CD1c-positive myeloid dendritic cell (primary cell): ENCODE measurements around the gene DNAH8.

ENCODE experiments used
- DNase-seq: peaks from one replicate; pipeline ENCODE4 v3.0.0-alpha.2; 2016; ENCODE audit errors: extremely low spot score

Gene DNAH8

DNA sequence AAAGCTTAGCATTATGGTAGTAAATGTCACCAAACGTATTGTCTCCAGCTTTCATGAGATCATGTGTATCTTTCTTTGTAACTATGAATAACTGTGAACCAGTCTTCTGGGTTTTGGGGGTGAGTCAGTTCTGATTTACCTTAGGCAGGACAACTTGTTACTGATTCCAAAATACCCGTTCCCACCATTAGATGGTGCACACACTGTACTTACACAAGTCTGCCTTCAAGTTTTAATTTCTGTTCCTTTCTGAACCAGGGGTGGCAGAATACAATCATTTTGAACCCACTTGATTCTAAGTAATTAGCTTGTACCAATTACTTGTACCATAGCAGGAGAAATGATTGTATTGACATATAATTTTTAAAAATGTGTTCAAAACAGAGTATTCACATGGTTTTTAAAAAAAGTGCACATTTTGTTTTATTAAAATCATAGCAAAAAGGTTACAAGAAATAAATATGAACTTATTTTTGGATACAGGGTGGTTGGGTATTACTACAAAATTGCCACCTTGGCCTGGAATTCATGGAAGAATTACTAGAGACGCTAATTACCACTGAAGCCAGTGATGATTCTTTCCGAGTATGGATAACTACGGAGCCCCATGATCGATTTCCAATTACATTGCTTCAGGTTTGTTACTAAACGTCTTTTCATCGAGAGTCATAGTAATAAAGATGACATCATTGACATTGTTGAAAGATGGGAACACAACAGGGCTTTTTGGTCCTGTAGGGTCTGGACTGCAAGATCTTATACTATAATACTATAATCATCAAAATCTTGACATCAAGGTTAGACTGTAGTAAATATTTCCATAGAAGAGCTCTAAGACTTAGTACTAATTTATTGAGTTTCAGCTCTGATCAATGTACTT, 258.3 kb downstream of the DNAH8 start:
- peak; percentile 40 for DNase-seq

GRCh38 chr6:38974389-38975151, 259.5 kb downstream of the DNAH8 start:
- DNase-seq: no peak

GRCh38 chr6:38975621-38976049, 260.5 kb downstream of the DNAH8 start:
- no peak for DNase-seq

GRCh38 chr6:38976051-38976450, 260.9 kb downstream of the DNAH8 start:
- DNase-seq: no peak

DNA sequence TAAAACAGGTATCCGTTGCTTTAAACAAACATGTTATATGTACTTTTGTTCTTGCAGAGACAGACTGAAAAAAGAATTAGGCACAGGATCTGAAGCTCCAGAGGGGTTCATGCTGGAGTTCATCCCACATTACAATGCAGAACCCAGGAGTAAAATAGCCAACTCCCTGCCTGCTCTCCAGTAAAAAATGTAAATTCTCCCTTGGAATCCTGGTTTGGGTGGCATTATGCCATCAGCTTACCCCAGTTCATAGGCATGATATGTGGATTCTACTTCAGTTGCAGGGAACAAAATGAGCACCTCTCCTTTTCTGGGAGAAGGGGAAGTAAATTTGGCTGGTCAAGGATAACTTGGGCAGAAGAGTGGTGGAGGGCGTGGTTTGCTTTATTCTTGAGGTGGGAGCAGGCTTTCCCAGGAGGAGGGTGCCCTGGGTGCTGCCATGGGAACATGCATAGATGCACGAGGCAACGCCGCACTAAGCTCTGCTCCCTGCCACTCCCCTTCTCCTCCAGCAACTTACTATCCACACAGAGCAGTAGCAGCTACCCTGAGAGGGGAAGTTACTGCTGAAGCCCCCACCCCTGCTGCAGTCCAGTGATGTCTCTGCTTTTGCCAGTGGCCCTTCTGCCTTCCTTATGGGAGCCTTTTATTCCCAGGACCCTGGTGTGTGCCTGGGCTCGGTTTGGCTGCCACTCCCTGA, 261.8 kb downstream of the DNAH8 start:
- DNase-seq: no peak

GRCh38 chr6:38978139-38978704, 263.1 kb downstream of the DNAH8 start:
- no peak for DNase-seq

DNA sequence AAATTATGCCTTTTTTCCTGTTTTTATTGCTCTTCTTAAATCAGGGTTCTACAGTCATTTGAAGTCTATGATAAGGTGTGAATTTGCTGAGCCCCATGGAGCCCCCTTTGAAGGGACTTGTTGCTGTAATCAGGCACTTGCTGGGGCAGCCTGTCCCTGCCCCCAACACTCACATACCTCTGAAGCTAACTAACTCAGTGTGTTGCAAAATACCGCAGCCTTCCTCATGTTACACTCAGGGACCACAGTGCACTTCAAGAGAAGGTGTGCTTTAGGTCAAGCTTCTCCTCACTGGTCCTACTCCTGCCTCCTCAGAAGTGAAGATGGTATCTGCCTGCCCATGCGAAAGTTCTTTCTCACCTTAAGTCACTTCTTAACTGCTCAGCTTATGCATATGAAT, 267.4 kb downstream of the DNAH8 start:
- no peak for DNase-seq

DNA sequence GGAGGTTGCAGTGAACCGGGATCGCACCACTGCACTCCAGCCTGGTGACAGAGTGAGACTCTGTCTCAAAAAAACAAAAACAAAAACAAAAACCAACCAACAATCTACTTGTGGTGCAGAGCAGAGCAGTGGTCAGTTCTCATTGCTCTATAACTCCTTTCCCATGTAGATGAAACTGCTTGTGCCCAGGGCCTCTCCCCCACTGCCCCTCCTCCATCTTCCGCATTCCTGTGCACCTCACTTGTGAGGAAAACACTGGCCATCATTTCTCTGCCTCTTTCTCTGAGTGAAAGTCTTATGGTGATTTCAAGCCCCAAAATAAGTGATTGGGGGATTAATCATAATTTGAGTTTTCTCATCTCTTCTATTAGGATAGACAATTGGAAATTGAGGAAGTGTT, 269.6 kb downstream of the DNAH8 start:
- no peak for DNase-seq

DNA sequence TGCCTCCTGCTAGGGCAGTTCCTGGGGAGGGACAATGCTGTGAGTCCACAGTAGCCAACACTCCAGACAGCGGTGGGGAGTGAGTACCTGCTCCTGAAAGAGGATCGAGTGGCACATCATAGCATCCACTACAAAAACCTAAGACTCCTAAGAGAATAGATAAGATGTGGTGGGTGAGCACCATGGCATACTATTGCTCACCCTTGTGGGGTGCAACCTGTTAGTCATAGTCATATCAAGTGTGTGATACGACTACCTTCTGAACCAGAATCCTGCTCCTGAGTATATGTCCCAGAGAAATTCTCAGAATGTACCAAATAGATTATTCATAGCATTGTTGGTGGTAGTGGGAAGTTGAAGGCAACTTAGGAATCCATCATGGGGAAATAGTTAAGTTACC, 270.7 kb downstream of the DNAH8 start:
- DNase-seq: no peak

DNA sequence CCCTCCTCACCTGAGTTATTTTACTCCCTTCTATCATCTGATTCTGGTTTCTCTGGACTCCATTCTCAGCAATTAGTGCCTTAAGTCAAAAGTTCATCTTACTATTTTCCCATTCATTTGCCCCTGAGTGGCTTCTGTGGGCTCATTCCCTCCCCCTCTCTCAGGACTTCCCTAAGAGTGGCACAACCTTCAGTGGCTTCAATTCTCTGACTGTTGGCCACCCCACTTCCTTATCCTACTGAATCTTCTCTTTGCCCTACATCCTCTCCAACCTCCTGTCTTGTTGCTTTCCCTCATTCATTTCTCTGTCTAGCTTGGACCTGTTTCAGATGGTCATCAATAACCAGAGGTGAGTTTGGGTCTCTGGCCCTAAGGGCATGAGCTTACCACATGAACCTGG, 272.4 kb downstream of the DNAH8 start:
- no peak for DNase-seq

- DNase-seq: no peak
These were observed 273.8 kb downstream of the DNAH8 start for GRCh38 chr6:38988736-38989449.

DNA sequence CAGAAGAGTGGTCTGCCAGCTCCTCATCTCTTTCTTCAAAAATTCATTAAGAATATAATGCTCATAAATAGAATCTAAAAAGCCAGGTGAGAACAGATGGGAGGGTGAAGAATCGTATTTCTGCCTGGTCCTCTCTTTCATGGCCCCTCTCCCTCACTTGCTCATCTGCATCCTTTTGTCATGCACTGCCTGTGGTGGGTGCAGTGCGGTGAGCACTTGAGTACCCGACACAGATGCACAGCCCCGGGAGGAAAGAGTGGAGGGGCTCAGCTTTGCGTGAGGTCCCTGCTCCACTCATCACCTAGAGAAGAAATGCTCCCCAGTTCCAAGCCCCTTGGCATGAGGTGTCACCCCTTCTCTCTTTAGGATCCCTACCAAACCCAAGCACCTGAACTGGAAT, 275.4 kb downstream of the DNAH8 start:
- no peak for DNase-seq

- DNase-seq: no peak
These were observed 281.6 kb downstream of the DNAH8 start for GRCh38 chr6:38996676-38997075.

- DNase-seq: no peak
These were observed 282.1 kb downstream of the DNAH8 start for GRCh38 chr6:38997128-38997761.

DNA sequence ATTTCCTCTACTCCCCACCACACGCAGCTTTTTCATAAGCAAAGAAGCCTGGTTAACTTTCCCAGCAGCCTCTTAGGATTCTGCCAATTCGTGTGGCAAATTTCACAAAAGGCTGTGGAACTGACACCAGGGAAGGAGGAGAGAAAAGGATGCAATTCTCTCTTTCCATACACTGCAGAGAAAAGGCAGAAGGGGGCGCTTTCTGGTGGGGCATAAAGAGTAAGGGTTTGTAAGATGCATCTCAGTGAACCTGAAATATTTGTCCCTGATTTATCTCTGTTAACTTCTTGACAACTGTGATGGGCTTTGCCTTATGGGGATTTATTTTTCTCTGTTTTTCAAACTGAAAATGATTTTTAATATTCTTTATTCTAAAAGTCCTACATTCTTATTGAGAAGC, 288.0 kb downstream of the DNAH8 start:
- no peak for DNase-seq

GRCh38 chr6:39003492-39003891, 288.4 kb downstream of the DNAH8 start:
- no peak for DNase-seq

DNA sequence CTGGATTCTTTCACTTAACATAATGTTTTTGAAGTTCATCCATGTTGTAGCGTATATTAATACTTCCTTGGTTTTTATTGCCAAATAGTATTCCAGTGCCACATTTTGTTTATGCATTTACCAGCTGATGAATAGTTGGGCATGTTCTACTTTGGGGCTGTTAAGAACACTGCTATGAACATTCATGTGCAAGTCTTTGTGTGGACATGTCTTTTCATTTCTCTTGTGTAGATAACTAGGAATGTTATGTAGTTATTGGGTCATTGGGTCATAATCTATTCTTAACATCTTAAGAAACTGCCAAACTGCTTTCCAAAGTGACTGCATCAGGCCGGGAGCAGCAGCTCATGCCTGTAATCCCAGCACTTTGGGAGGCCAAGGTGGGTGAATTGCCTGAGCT, 289.7 kb downstream of the DNAH8 start:
- DNase-seq: no peak

GRCh38 chr6:39005774-39006173, 290.7 kb downstream of the DNAH8 start:
- no peak for DNase-seq

DNA sequence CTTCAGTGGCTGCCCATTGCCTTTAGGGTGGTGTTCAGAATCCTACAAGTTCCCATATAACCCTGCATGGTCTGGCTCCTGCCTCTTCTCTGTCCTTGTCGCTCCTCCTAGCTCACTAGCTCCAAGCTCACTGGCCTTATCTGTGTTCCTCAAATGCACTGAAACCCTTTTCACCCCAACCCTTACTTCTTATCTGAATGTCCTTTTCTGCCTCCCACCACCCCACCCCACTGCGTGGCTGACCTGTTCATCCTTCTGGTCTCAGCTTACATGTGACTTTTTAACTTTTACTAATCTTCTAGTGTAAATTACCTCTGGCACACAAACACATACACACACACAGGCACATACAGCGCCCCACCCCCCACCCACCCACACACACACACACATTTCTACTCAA, 292.5 kb downstream of the DNAH8 start:
- no peak for DNase-seq

- no peak for DNase-seq
These were observed 293.6 kb downstream of the DNAH8 start for GRCh38 chr6:39008737-39009136.

DNA sequence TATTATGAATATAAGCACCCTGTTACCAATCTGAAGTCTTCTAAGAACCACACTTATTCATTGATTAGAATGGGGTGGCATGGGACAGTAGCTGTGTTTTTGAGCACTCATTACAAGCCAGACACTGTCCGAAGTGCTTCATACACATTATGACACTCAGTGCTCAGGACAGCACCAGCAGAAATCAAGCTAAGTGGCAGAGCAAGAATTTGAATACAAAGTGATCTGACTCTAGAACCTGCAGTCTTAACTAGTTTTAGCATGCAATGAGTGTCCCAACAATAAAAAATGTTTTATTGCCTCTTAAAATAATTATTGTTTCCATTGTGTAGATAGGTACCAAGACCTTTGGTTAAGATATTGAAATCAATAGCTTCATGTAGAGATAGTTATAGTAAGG, 294.4 kb downstream of the DNAH8 start:
- no peak for DNase-seq
